ENCODE results near the gene MEIS1.

MEIS1 gene

GRCh38 chr2:66445076-66445924 is 10.4 kb downstream of the MEIS1 start:
- no peak for DNase-seq

GRCh38 chr2:66445925-66446871 is 11.3 kb downstream of the MEIS1 start:
- DNase-seq: no peak

GRCh38 chr2:66446941-66447340 is 12.0 kb downstream of the MEIS1 start:
- DNase-seq: no peak

GRCh38 chr2:66447677-66448076 is 12.8 kb downstream of the MEIS1 start:
- no peak for DNase-seq

GRCh38 chr2:66448136-66448991 is 13.4 kb downstream of the MEIS1 start:
- DNase-seq: no peak

- no peak for DNase-seq
These were observed 17.3 kb downstream of the MEIS1 start for GRCh38 chr2:66452214-66452613.

GRCh38 chr2:66452917-66453316 is 18.0 kb downstream of the MEIS1 start:
- DNase-seq: no peak

- DNase-seq: no peak
These were observed 20.6 kb downstream of the MEIS1 start for GRCh38 chr2:66455490-66455889.

- DNase-seq: no peak
These were observed 21.5 kb downstream of the MEIS1 start for GRCh38 chr2:66456183-66457041.

GRCh38 chr2:66457545-66457944 is 22.6 kb downstream of the MEIS1 start:
- no peak for DNase-seq

- no peak for DNase-seq
These were observed 25.1 kb downstream of the MEIS1 start for GRCh38 chr2:66460031-66460430.

GRCh38 chr2:66461001-66461663 is 26.2 kb downstream of the MEIS1 start:
- DNase-seq: no peak

GRCh38 chr2:66461664-66462500 is 27.0 kb downstream of the MEIS1 start:
- DNase-seq: no peak

GRCh38 chr2:66462501-66462825 is 27.5 kb downstream of the MEIS1 start:
- DNase-seq: no peak

- DNase-seq: no peak
These were observed 28.4 kb downstream of the MEIS1 start for GRCh38 chr2:66463206-66463755.

GRCh38 chr2:66464930-66465637 is 30.2 kb downstream of the MEIS1 start:
- DNase-seq: no peak

- no peak for DNase-seq
These were observed 31.5 kb downstream of the MEIS1 start for GRCh38 chr2:66466433-66466832.

GRCh38 chr2:66467718-66468117 is 32.8 kb downstream of the MEIS1 start:
- DNase-seq: no peak

- no peak for DNase-seq
These were observed 34.4 kb downstream of the MEIS1 start for GRCh38 chr2:66469214-66469902.

Data from activated T-cell treated with anti-CD3 and anti-CD28 coated beads for 4 hours (primary cell).